Adrenal gland (tissue), 12 donors: Measurements from ENCODE around the gene HSP90AA1. TPM values are rescaled to one million over a fixed set of nuclear protein-coding genes. Genes with fewer than 3 reads are reported as not detected.

ENCODE experiments used
- DNase-seq, 7 donors: peaks; one replicate each; pipeline ENCODE4 v3.0.0-alpha.2; 2019 to 2020
- H3K27ac ChIP-seq, 5 donors: fragments of 200-600 bp; sonication (generic) in 4 of 5; 1 replicate in 3 of 5; 2 replicates in 2 of 5; pipeline versions ENCODE4 v1.5.1 to v1.8.0; 2016 to 2020; ENCODE audit warnings: mild to moderate bottlenecking in 1 of 5
- H3K27me3 ChIP-seq: fragments of 200-600 bp; 2 replicates; pipeline ENCODE4 v1.8.0; 2021
- H3K36me3 ChIP-seq, 2 donors: fragments of 200-600 bp; replicated peaks in 1 of 2; 1 replicate in 1 of 2; 2 replicates in 1 of 2; pipeline versions ENCODE4 v1.5.1 to v1.8.0; 2018 to 2022
- H3K4me1 ChIP-seq, 2 donors: fragments of 200-600 bp; replicated peaks in 1 of 2; 1 replicate in 1 of 2; 2 replicates in 1 of 2; pipeline versions ENCODE4 v1.5.1 to v1.8.0; 2018 to 2021
- H3K4me3 ChIP-seq, 4 donors: fragments of 200-600 bp; sonication (generic) in 3 of 4; one replicate each; pipeline ENCODE4 v1.5.1; 2016 to 2018
- H3K9me3 ChIP-seq, 3 donors: fragments of 200-600 bp; sonication (generic) in 1 of 3; replicated peaks in 1 of 3; 1 replicate in 2 of 3; 2 replicates in 1 of 3; pipeline versions ENCODE4 v1.5.1 to v1.8.0; 2016 to 2021
- CTCF ChIP-seq, 6 experiments: fragments of 450-650 bp in 4 of 6; fragments of 200-600 bp in 2 of 6; sonication (generic) in 1 of 6; IDR thresholded peaks; 1 replicate in 5 of 6; 2 replicates in 1 of 6; pipeline versions ENCODE4 v1.5.1 to v1.8.0; 2016 to 2021; ENCODE audit warnings: antibody characterized with exemption in 6 of 6, mild to moderate bottlenecking in 2 of 6, moderate library complexity in 1 of 6
- POLR2A ChIP-seq, 2 donors: fragments of 450-650 bp; IDR thresholded peaks; one replicate each; pipeline ENCODE4 v1.6.1; 2017; ENCODE audit warnings: antibody characterized with exemption in 2 of 2, mild to moderate bottlenecking in 2 of 2, moderate library complexity in 1 of 2
- WGBS, 4 donors: extraction: QIAGEN DNeasy Blood & Tissue Kit in 2 of 4; methylation state at CpG; one replicate each; pipeline versions ENCODE4 v1.1.5 to v1.1.7; 2013 to 2017; 5-methylcytosine and 5-hydroxymethylcytosine counted together
- intact Hi-C, 2 donors: fragments of 100-400 bp; cut with DNase I; formaldehyde crosslinking; loops; one replicate each; pipeline versions ENCODE4 v1.14.1 to v1.15.0; 2022 to 2023
- polyA plus RNA-seq, 3 donors: library from polyadenylated mRNA; stranded (reverse); fragments of 200-250 nt in 2 of 3; fragments of 350-450 nt in 1 of 3; fragmentation: Illumina TruSeq in 1 of 3; extraction: RNeasy Lipid Tissue Mini Kit (QIAGEN cat#74804) in 1 of 3; gene quantifications; one replicate each; pipeline ENCODE4 v1.2.3, GENCODE V29; 2013 to 2014
- small RNA-seq, 2 donors: library from RNA; depleted of rRNA; stranded (forward); fragments of <200 nt; gene quantifications; one replicate each; pipeline ENCODE3, GENCODE V24; 2016
- total RNA-seq, 9 donors: library from RNA; depleted of rRNA in 4 of 9; stranded (reverse); fragments of >200 nt in 4 of 9; fragments of 120-200 nt in 1 of 9; fragmentation: NEBNext Ultra II Directional in 1 of 9; extraction: Animal tissue kit (Norgen Biotek cat#: 25700) in 1 of 9; gene quantifications; one replicate each; pipeline versions ENCODE4 v1.1.0 to v1.2.4, GENCODE V29; 2013 to 2023
- donor health status: healthy with polysubstance abuse.
- donor health status: Bipolar disorder and iron deficiency.
- donor health status: DM: yes; HTN: yes; CAD: no.
- donor health status: DM: no; HTN: no; CAD: no.
- donor health status: DM: no; HTN: no; CAD: no.
- donor health status: DM: yes; HTN: yes; CAD: no.

Gene HSP90AA1
- total and polyA plus RNA-seq, 12 donors: 272 to 1,666 (median 406) TPM

GRCh38 chr14:102033241-102033640 is 53.6 kb downstream of the HSP90AA1 start:
- H3K4me3 ChIP-seq: no peak overlapping the region
- no peak for TF ChIP-seq CTCF (IDR thresholded peaks at IDR 0.05)
- no peak for TF ChIP-seq POLR2A (IDR thresholded peaks at IDR 0.05)
- WGBS, 4 donors: 88 to 92% (median 90%) methylated on average over 6 to 13 of the region's 13 CpGs
- no peaks in the 10 kb centered on the region for H3K4me1 ChIP-seq
- no peak for DNase-seq
- no peaks in the 10 kb centered on the region for H3K27me3 ChIP-seq
- no peaks in the 10 kb centered on the region for H3K9me3 ChIP-seq
- intact Hi-C loops: loop anchor here in 1 of 2 donors (10.0 kb wide), 1 partner anchor 48 kb away; no protein-coding TSS in a partner anchor
- H3K36me3 ChIP-seq: peaks cover 0 to 100% of the 10 kb centered on the region in 2 donors
- no peak overlapping the region for H3K27ac ChIP-seq

Small RNA genes within 50 kb of the gene (small RNA-seq; reads per million reads assigned to genes)
- 0 reads per million in 2 donors for gene RN7SL472P

Other genes with a start within 250 kb of the HSP90AA1 start
- gene DYNC1H1, start 122.5 kb downstream of the HSP90AA1 start, total RNA-seq: 100 to 1,000 TPM; 295 to 509 (median 358) TPM
- gene DYNC1H1, start 122.5 kb downstream of the HSP90AA1 start, polyA plus RNA-seq: 100 to 1,000 TPM; 202 to 337 (median 273) TPM
- 10 to 100 TPM; 13.1 to 55.9 (median 44.6) TPM for gene WDR20, start 52.9 kb upstream of the HSP90AA1 start, total RNA-seq
- gene WDR20, start 52.9 kb upstream of the HSP90AA1 start, polyA plus RNA-seq: 10 to 100 TPM; 21.5 to 46.1 (median 26.0) TPM
- 10 to 100 TPM; 10.1 to 33.1 (median 16.4) TPM for gene MOK, start 218.1 kb upstream of the HSP90AA1 start, total RNA-seq
- 10 to 100 TPM; 15.4 to 54.4 (median 38.5) TPM for gene MOK, start 218.1 kb upstream of the HSP90AA1 start, polyA plus RNA-seq
- gene ZNF839, start 232.7 kb upstream of the HSP90AA1 start, total RNA-seq: 10 to 100 TPM in 7 of 9 donors, 1 to 10 TPM in 2; 7.4 to 23.1 (median 14.1) TPM
- 10 to 100 TPM in 2 of 3 donors, 1 to 10 TPM in 1; 7.8 to 28.2 (median 27.6) TPM for gene ZNF839, start 232.7 kb upstream of the HSP90AA1 start, polyA plus RNA-seq